IMR-90 (cell line): ENCODE measurements around the gene PTPRN2. TPM values are rescaled to one million over a fixed set of nuclear protein-coding genes. Genes with fewer than 3 reads are reported as not detected.

Source experiments
- ATAC-seq: fragments of 200-7000 bp; cut with Tn5 transposase; 2 replicates; pipeline ENCODE4 v1.9.1; 2020; ENCODE audit warnings: low read depth, mild to moderate bottlenecking, moderate library complexity
- BruUV-seq: library from RNA; stranded (reverse); fragments of 400-500 nt; replicated peaks from 2 replicates; lab custom pipeline; 2021; lab: Mats Ljungman, UMichigan
- CTCF ChIA-PET: fragments of 300-600 bp; formaldehyde crosslinking; extraction: SDS; loops from one replicate; lab custom pipeline; 2021; ENCODE audit warnings: antibody characterized with exemption; lab: Yijun Ruan, JAX
- POLR2A ChIA-PET: fragments of 300-600 bp; sonication (Branson Sonifier 250); formaldehyde crosslinking; loops from one replicate; lab custom pipeline; 2022; ENCODE audit warnings: antibody characterized with exemption; ENCODE audit not compliant: unreplicated experiment; lab: Charles Lee
- DNase-seq: peaks from one replicate; pipeline ENCODE4 v3.0.0; 2013
- H2AFZ ChIP-seq: replicated peaks from 2 replicates; pipeline ENCODE3; 2013; ENCODE audit warnings: low read length, mild to moderate bottlenecking; ENCODE audit not compliant: poor library complexity
- H2AK5ac ChIP-seq: 2 replicates; pipeline ENCODE4 v1.6.1; 2013; ENCODE audit warnings: low read depth, low read length, inconsistent platforms
- H2AK9ac ChIP-seq: replicated peaks from 2 replicates; pipeline ENCODE3; 2013; ENCODE audit warnings: mild to moderate bottlenecking, low read depth, low read length, moderate library complexity; ENCODE audit not compliant: poor library complexity
- H2BK120ac ChIP-seq: 2 replicates; pipeline ENCODE4 v1.6.1; 2013; ENCODE audit warnings: low read depth, low read length, inconsistent platforms
- H2BK15ac ChIP-seq: 3 replicates; pipeline ENCODE4 v1.6.1; 2013; ENCODE audit warnings: low read depth, low read length, inconsistent platforms
- H2BK20ac ChIP-seq: 2 replicates; pipeline ENCODE4 v1.6.1; 2013; ENCODE audit warnings: low read depth, mild to moderate bottlenecking, inconsistent platforms, low read length, moderate library complexity
- H2BK5ac ChIP-seq: 2 replicates; pipeline ENCODE4 v1.6.1; 2013; ENCODE audit warnings: mild to moderate bottlenecking, low read depth, low read length, inconsistent platforms; ENCODE audit not compliant: poor library complexity, severe bottlenecking
- H3K14ac ChIP-seq: replicated peaks from 2 replicates; pipeline ENCODE4 v1.6.1; 2013; ENCODE audit warnings: low read depth, low read length, inconsistent platforms
- H3K18ac ChIP-seq: 2 replicates; pipeline ENCODE4 v1.6.1; 2013; ENCODE audit warnings: low read depth, low read length, control low read depth
- H3K23ac ChIP-seq: 2 replicates; pipeline ENCODE4 v1.6.1; 2013; ENCODE audit warnings: low read depth, low read length, inconsistent platforms
- H3K27ac ChIP-seq: 2 replicates; pipeline ENCODE4 v1.5.1; 2013; ENCODE audit warnings: mild to moderate bottlenecking, control low read depth, low read length; ENCODE audit not compliant: insufficient read depth
- H3K27me3 ChIP-seq: 2 replicates; pipeline ENCODE4 v1.6.1; 2013; ENCODE audit warnings: low read length; ENCODE audit not compliant: control insufficient read depth, insufficient read depth
- H3K36me3 ChIP-seq: 2 replicates; pipeline ENCODE4 v1.6.1; 2013; ENCODE audit warnings: low read length, mixed read lengths; ENCODE audit not compliant: control insufficient read depth, insufficient read depth
- H3K4ac ChIP-seq: 2 replicates; pipeline ENCODE4 v1.6.1; 2013; ENCODE audit warnings: low read depth, low read length, inconsistent platforms
- H3K4me1 ChIP-seq: 2 replicates; pipeline ENCODE4 v1.6.1; 2013; ENCODE audit warnings: low read length, mixed read lengths; ENCODE audit not compliant: control insufficient read depth, insufficient read depth
- H3K4me2 ChIP-seq: 2 replicates; pipeline ENCODE4 v1.6.1; 2013; ENCODE audit warnings: low read depth, mild to moderate bottlenecking, control low read depth, low read length, moderate library complexity
- H3K4me3 ChIP-seq: 2 replicates; pipeline ENCODE4 v1.5.1; 2013; ENCODE audit warnings: low read depth, mild to moderate bottlenecking, control low read depth, low read length, moderate library complexity; ENCODE audit not compliant: insufficient read depth
- H3K56ac ChIP-seq: 2 replicates; pipeline ENCODE4 v1.6.1; 2013; ENCODE audit warnings: low read length, inconsistent platforms; ENCODE audit not compliant: insufficient read depth; ENCODE audit errors: extremely low read depth
- H3K79me1 ChIP-seq, 2 experiments: 2 replicates each; pipeline ENCODE4 v1.6.1; 2013; ENCODE audit warnings: low read length in 2 of 2, inconsistent platforms in 1 of 2, low read depth in 1 of 2
- H3K9ac ChIP-seq: 2 replicates; pipeline ENCODE4 v1.6.1; 2013; ENCODE audit warnings: low read depth, low read length, control low read depth
- H3K9me1 ChIP-seq: 2 replicates; pipeline ENCODE4 v1.6.1; 2013; ENCODE audit warnings: low read length, inconsistent platforms; ENCODE audit not compliant: insufficient read depth
- H3K9me3 ChIP-seq: 2 replicates; pipeline ENCODE4 v1.6.1; 2013; ENCODE audit warnings: low read length; ENCODE audit not compliant: control insufficient read depth, insufficient read depth
- H4K20me1 ChIP-seq: 2 replicates; pipeline ENCODE4 v1.6.1; 2013; ENCODE audit warnings: low read length, inconsistent platforms; ENCODE audit not compliant: insufficient read depth
- H4K5ac ChIP-seq: 2 replicates; pipeline ENCODE4 v1.6.1; 2013; ENCODE audit warnings: mild to moderate bottlenecking, low read depth, low read length, control low read depth
- H4K8ac ChIP-seq, 2 experiments: 2 replicates each; pipeline ENCODE4 v1.6.1; 2013; ENCODE audit warnings: low read depth in 2 of 2, low read length in 2 of 2, control low read depth in 1 of 2, inconsistent platforms in 1 of 2
- H4K91ac ChIP-seq: 2 replicates; pipeline ENCODE4 v1.6.1; 2013; ENCODE audit warnings: low read depth, low read length, inconsistent platforms; ENCODE audit not compliant: insufficient read depth
- CHD1 ChIP-seq: IDR thresholded peaks from 2 replicates; pipeline ENCODE4 v1.6.1; 2012; ENCODE audit warnings: low read depth, low read length, improper control_type of control experiment
- FOS ChIP-seq: fragments of 150-350 bp; IDR thresholded peaks from 2 replicates; pipeline ENCODE4 v1.6.1; 2016; ENCODE audit warnings: low read depth, low read length
- MAFK ChIP-seq: IDR thresholded peaks from 2 replicates; pipeline ENCODE4 v1.6.1; 2012; ENCODE audit warnings: low read depth, low read length, improper control_type of control experiment
- MXI1 ChIP-seq: IDR thresholded peaks from 2 replicates; pipeline ENCODE4 v1.6.1; 2012; ENCODE audit warnings: low read depth, mild to moderate bottlenecking, low read length, moderate library complexity, borderline replicate concordance
- POLR2A ChIP-seq: IDR thresholded peaks from 2 replicates; pipeline ENCODE4 v1.6.1; 2012; ENCODE audit warnings: mild to moderate bottlenecking, low read depth, low read length
- RCOR1 ChIP-seq: IDR thresholded peaks from 2 replicates; pipeline ENCODE4 v1.6.1; 2012; ENCODE audit warnings: mild to moderate bottlenecking, low read length, improper control_type of control experiment; ENCODE audit not compliant: insufficient replicate concordance
- RFX5 ChIP-seq: IDR thresholded peaks from 2 replicates; pipeline ENCODE4 v1.8.0; 2012; ENCODE audit warnings: low read depth, mild to moderate bottlenecking, low read length, moderate library complexity
- SMC3 ChIP-seq: fragments of 150-350 bp; IDR thresholded peaks from 2 replicates; pipeline ENCODE4 v1.6.1; 2016; ENCODE audit warnings: low read depth, mild to moderate bottlenecking, antibody characterized with exemption, low read length, moderate library complexity
- WGBS, 2 experiments: methylation state at CpG; one replicate each; pipeline versions ENCODE4 v1.1.5 to v1.1.7; 2013; ENCODE audit warnings: missing lambda C conversion rate in 2 of 2; ENCODE audit not compliant: insufficient read length in 1 of 2; ENCODE audit errors: extremely low coverage in 2 of 2; 5-methylcytosine and 5-hydroxymethylcytosine counted together
- dilution Hi-C: fragments of 300-500 bp; cut with HindIII; formaldehyde crosslinking; loops from one replicate; pipeline ENCODE4 v1.14.3; 2018; ENCODE audit warnings: low sequenced_read_pairs; ENCODE audit not compliant: unreplicated experiment
- in situ Hi-C: fragments of 300-500 bp; cut with MboI; formaldehyde crosslinking; loops from 3 replicates; pipeline ENCODE4 v1.14.3; 2019; ENCODE audit warnings: low sequenced_read_pairs, inconsistent platforms, mixed read lengths
- intact Hi-C: fragments of 100-400 bp; cut with micrococcal nuclease; formaldehyde crosslinking; loops from 2 replicates; pipeline ENCODE4 v1.10.0; 2022
- polyA plus RNA-seq, 3 experiments: library from polyadenylated mRNA; depleted of rRNA; stranded (reverse); fragments of >200 nt; gene quantifications; 2 replicates each; pipeline ENCODE4 v1.2.3, GENCODE V29; 2012; ENCODE audit warnings: low replicate concordance in 1 of 3
- total RNA-seq: library from RNA; depleted of rRNA; stranded (reverse); fragments of >200 nt; gene quantifications from 2 replicates; pipeline ENCODE4 v1.2.3, GENCODE V29; 2012
- TF ChIP-seq, protein P1 (sequence below): fragments of 150-350 bp; IDR thresholded peaks from 2 replicates; pipeline ENCODE4 v1.6.1; 2016; ENCODE audit warnings: low read depth, mild to moderate bottlenecking, low read length, moderate library complexity, borderline replicate concordance
- TF ChIP-seq, protein P2 (sequence below): conservative IDR thresholded peaks from 2 replicates; pipeline ENCODE4 v1.5.1; 2012; ENCODE audit warnings: mild to moderate bottlenecking, low read depth, low read length, improper control_type of control experiment

PTPRN2 gene
- total and polyA plus RNA-seq, 2 of the 4 experiments (the other 2 are of a cell fraction) = 0.03 TPM; not detected in 1

- Histone ChIP-seq H3K9me3 (peaks cover 32% of the 10 kb centered on the region), H3K79me1 (no peaks in the 10 kb centered on the region), H3K4me1 (no peaks in the 10 kb centered on the region), H3K4me2 (no peak overlapping the region), H3K14ac (no peak overlapping the region), H3K36me3 (no peaks in the 10 kb centered on the region), H3K23ac (no peak overlapping the region), H3K4ac (no peak overlapping the region), H3K18ac (no peak overlapping the region), H2AK9ac (no peak overlapping the region), H3K56ac (no peak overlapping the region), H4K5ac (no peak overlapping the region), H2BK120ac (no peak overlapping the region), H2BK15ac (no peak overlapping the region), H4K8ac (no peak overlapping the region), H2AK5ac (no peak overlapping the region), H3K9me1 (no peaks in the 10 kb centered on the region), H3K4me3 (no peak overlapping the region), H2BK20ac (no peak overlapping the region), H2AFZ (no peak overlapping the region), H3K27ac (no peak overlapping the region), H2BK5ac (no peak overlapping the region), H3K9ac (no peak overlapping the region), H4K91ac (no peak overlapping the region), H3K27me3 (no peaks in the 10 kb centered on the region), H4K20me1 (no peaks in the 10 kb centered on the region)
- ChIA-PET POLR2A (no interaction called here), CTCF (no interaction called here)
- dilution Hi-C loops = no loop called here
- TF ChIP-seq MXI1 (no peak), FOS (no peak), SMC3 (no peak), RCOR1 (no peak), POLR2A (no peak), RFX5 (no peak), CHD1 (no peak), MAFK (no peak)
- TF ChIP-seq, protein P1, sequence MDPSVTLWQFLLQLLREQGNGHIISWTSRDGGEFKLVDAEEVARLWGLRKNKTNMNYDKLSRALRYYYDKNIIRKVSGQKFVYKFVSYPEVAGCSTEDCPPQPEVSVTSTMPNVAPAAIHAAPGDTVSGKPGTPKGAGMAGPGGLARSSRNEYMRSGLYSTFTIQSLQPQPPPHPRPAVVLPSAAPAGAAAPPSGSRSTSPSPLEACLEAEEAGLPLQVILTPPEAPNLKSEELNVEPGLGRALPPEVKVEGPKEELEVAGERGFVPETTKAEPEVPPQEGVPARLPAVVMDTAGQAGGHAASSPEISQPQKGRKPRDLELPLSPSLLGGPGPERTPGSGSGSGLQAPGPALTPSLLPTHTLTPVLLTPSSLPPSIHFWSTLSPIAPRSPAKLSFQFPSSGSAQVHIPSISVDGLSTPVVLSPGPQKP = no peak
- TF ChIP-seq, protein P2, sequence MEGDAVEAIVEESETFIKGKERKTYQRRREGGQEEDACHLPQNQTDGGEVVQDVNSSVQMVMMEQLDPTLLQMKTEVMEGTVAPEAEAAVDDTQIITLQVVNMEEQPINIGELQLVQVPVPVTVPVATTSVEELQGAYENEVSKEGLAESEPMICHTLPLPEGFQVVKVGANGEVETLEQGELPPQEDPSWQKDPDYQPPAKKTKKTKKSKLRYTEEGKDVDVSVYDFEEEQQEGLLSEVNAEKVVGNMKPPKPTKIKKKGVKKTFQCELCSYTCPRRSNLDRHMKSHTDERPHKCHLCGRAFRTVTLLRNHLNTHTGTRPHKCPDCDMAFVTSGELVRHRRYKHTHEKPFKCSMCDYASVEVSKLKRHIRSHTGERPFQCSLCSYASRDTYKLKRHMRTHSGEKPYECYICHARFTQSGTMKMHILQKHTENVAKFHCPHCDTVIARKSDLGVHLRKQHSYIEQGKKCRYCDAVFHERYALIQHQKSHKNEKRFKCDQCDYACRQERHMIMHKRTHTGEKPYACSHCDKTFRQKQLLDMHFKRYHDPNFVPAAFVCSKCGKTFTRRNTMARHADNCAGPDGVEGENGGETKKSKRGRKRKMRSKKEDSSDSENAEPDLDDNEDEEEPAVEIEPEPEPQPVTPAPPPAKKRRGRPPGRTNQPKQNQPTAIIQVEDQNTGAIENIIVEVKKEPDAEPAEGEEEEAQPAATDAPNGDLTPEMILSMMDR = no peak
- BruUV-seq = no TSS peak
- DNase-seq (no peak), ATAC-seq (no peak)
- 20% methylated on average over 2 of the region's 8 CpGs; no CpG with 5 or more reads in 1 of the 2 experiments for WGBS, 2 experiments
- in situ Hi-C loops = no loop called here
- intact Hi-C loops = no loop called here
Observed at GRCh38 chr7:157497367-157497743, 1090.3 kb downstream of the PTPRN2 start.
